Brain microvascular endothelial cell (primary cell): Measurements from ENCODE around the gene PPY.

Source experiments
- DNase-seq: peaks from one replicate; pipeline ENCODE4 v3.0.0-alpha.2; 2020
- H3K27ac ChIP-seq: fragments of 250-450 bp; sonication (Bioruptor Pico); 2 replicates; pipeline ENCODE4 v1.5.1; 2020; ENCODE audit warnings: mild to moderate bottlenecking, moderate library complexity
- H3K27me3 ChIP-seq: fragments of 250-450 bp; sonication (Bioruptor Pico); replicated peaks from 2 replicates; pipeline ENCODE4 v1.5.1; 2020; ENCODE audit warnings: mild to moderate bottlenecking
- H3K36me3 ChIP-seq: fragments of 250-450 bp; sonication (Bioruptor Pico); replicated peaks from 2 replicates; pipeline ENCODE4 v1.5.1; 2020; ENCODE audit warnings: mild to moderate bottlenecking
- H3K4me3 ChIP-seq: 2 replicates; pipeline ENCODE4 v1.5.1; 2011; ENCODE audit warnings: low read depth, mild to moderate bottlenecking, control low read depth, low read length, moderate library complexity
- in situ Hi-C: cut with HindIII; loops from 2 replicates; pipeline ENCODE4 v1.10.0; 2017; ENCODE audit warnings: low sequenced_read_pairs, low pct_ligation_motif_present
- TF ChIP-seq, protein P1 (sequence below): IDR thresholded peaks from 2 replicates; pipeline ENCODE4 v1.5.1; 2011; ENCODE audit warnings: low read depth, mild to moderate bottlenecking, moderate library complexity, low read length, control low read depth, inconsistent platforms; ENCODE audit errors: missing control alignments

PPY gene

GRCh38 chr17:43983515-43984411, 41.5 kb upstream of the PPY start:
- in situ Hi-C loops: no loop called here
- Histone ChIP-seq H3K27ac (no peak overlapping the region), H3K36me3 (no peaks in the 10 kb centered on the region), H3K4me3 (peak overlapping the region; percentile 39), H3K27me3 (peaks cover 19% of the 10 kb centered on the region)
- TF ChIP-seq, protein P1, sequence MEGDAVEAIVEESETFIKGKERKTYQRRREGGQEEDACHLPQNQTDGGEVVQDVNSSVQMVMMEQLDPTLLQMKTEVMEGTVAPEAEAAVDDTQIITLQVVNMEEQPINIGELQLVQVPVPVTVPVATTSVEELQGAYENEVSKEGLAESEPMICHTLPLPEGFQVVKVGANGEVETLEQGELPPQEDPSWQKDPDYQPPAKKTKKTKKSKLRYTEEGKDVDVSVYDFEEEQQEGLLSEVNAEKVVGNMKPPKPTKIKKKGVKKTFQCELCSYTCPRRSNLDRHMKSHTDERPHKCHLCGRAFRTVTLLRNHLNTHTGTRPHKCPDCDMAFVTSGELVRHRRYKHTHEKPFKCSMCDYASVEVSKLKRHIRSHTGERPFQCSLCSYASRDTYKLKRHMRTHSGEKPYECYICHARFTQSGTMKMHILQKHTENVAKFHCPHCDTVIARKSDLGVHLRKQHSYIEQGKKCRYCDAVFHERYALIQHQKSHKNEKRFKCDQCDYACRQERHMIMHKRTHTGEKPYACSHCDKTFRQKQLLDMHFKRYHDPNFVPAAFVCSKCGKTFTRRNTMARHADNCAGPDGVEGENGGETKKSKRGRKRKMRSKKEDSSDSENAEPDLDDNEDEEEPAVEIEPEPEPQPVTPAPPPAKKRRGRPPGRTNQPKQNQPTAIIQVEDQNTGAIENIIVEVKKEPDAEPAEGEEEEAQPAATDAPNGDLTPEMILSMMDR: peak; percentile 58
- DNase-seq: no peak

DNA sequence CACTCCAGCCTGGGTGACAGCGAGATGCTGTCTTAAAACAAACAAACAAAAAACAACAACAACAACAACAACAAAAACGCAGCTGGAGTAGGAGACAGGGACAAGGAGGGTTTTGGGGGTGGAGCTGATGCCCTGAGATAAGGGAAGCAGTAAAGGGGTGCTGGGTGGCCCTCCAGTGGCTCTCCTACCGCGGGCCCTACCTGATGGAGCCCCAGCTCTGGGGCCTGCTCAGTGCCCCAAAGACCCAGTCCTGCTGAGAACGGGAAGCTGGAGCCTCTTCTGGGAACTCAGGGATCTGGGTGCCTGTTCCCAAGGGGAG, 40.9 kb upstream of the PPY start:
- no peak overlapping the region for H3K27ac ChIP-seq
- TF ChIP-seq, protein P1: no peak
- in situ Hi-C loops: no loop called here
- H3K36me3 ChIP-seq: no peaks in the 10 kb centered on the region
- H3K27me3 ChIP-seq: peaks cover 24% of the 10 kb centered on the region
- DNase-seq: no peak
- no peak overlapping the region for H3K4me3 ChIP-seq

- peaks cover 32% of the 10 kb centered on the region for H3K27me3 ChIP-seq
Observed at GRCh38 chr17:43982171-43982570, 39.9 kb upstream of the PPY start.

GRCh38 chr17:43979671-43980070, 37.4 kb upstream of the PPY start:
- Histone ChIP-seq H3K36me3 (no peaks in the 10 kb centered on the region), H3K27ac (no peak overlapping the region), H3K27me3 (peaks cover 38% of the 10 kb centered on the region), H3K4me3 (no peak overlapping the region)
- TF ChIP-seq, protein P1: no peak
- DNase-seq: no peak
- in situ Hi-C loops: no loop called here

More at GRCh38 chr17:43982171-43982570, 39.9 kb upstream of the PPY start:
- TF ChIP-seq, protein P1: no peak
- no peaks in the 10 kb centered on the region for H3K36me3 ChIP-seq
- H3K4me3 ChIP-seq: no peak overlapping the region
- H3K27ac ChIP-seq: no peak overlapping the region
- DNase-seq: no peak
- in situ Hi-C loops: no loop called here

GRCh38 chr17:43979011-43979410, 36.7 kb upstream of the PPY start:
- no peak for DNase-seq
- TF ChIP-seq, protein P1: no peak
- H3K4me3 ChIP-seq: no peak overlapping the region
- H3K27ac ChIP-seq: no peak overlapping the region
- in situ Hi-C loops: no loop called here
- no peaks in the 10 kb centered on the region for H3K36me3 ChIP-seq
- H3K27me3 ChIP-seq: peaks cover 44% of the 10 kb centered on the region

DNA sequence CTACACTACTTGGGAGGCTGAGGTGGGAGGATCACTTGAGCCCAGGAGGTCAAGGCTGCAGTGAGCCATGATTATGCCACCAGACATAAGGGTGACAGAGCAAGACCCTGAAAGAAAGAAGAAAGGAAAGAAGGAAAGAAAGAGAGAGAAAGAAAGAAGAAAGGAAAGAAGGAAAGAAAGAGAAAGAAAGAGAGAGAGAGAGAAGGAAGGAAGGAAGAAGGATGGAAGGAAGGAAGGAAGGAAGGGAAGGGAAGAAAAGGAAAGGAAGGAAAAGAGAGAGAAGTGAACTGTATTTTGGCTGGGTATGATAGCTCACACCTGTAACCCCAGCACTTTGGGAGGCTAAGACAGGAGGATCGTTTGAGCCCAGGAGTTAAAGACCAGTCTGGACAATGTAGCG, 35.8 kb upstream of the PPY start:
- Histone ChIP-seq H3K4me3 (no peak overlapping the region), H3K27me3 (peaks cover 38% of the 10 kb centered on the region), H3K36me3 (no peaks in the 10 kb centered on the region), H3K27ac (no peak overlapping the region)
- no peak for DNase-seq
- in situ Hi-C loops: no loop called here
- TF ChIP-seq, protein P1: no peak
